Gastrocnemius medialis (tissue), 4 donors: ENCODE data around the gene CAMP. TPM values are rescaled to one million over a fixed set of nuclear protein-coding genes. Genes with fewer than 3 reads are reported as not detected.

Source experiments
- ATAC-seq, 2 donors: fragments of 150-250 bp; one replicate each; pipeline ENCODE4 v1.9.1; 2016
- DNase-seq, 2 donors: peaks; one replicate each; pipeline ENCODE4 v3.0.0-alpha.2; 2019
- H3K27ac ChIP-seq, 4 donors: fragments of 200-600 bp; sonication (generic); 1 replicate in 1 of 4; 2 replicates in 3 of 4; pipeline ENCODE4 v1.5.1; 2016 to 2018; ENCODE audit warnings: mild to moderate bottlenecking in 2 of 4, moderate library complexity in 1 of 4
- H3K27me3 ChIP-seq, 3 donors: fragments of 200-600 bp; sonication (generic) in 2 of 3; 1 replicate in 1 of 3; 2 replicates in 2 of 3; pipeline versions ENCODE4 v1.5.1 to v1.6.0; 2016 to 2019; ENCODE audit warnings: mild to moderate bottlenecking in 1 of 3, moderate library complexity in 1 of 3
- H3K36me3 ChIP-seq, 2 donors: fragments of 200-600 bp; sonication (generic) in 1 of 2; one replicate each; pipeline ENCODE4 v1.5.1; 2017 to 2018
- H3K4me1 ChIP-seq, 2 donors: fragments of 200-600 bp; sonication (generic) in 1 of 2; one replicate each; pipeline ENCODE4 v1.5.1; 2016 to 2017; ENCODE audit warnings: mild to moderate bottlenecking in 2 of 2
- H3K4me3 ChIP-seq, 4 donors: fragments of 200-600 bp; sonication (generic) in 3 of 4; 1 replicate in 1 of 4; 2 replicates in 3 of 4; pipeline ENCODE4 v1.5.1; 2016 to 2019; ENCODE audit warnings: mild to moderate bottlenecking in 2 of 4
- H3K9me3 ChIP-seq, 3 donors: fragments of 200-600 bp; sonication (generic) in 2 of 3; 1 replicate in 1 of 3; 2 replicates in 2 of 3; pipeline ENCODE4 v1.5.1; 2016 to 2019
- CTCF ChIP-seq, 5 experiments: fragments of 450-650 bp in 3 of 5; fragments of 200-600 bp in 2 of 5; sonication (generic) in 2 of 5; IDR thresholded peaks in 4 of 5; conservative IDR thresholded peaks in 1 of 5; 1 replicate in 4 of 5; 2 replicates in 1 of 5; pipeline ENCODE4 v1.5.1; 2016 to 2019; ENCODE audit warnings: antibody characterized with exemption in 5 of 5, mild to moderate bottlenecking in 3 of 5, moderate library complexity in 3 of 5
- POLR2A ChIP-seq, 2 donors: fragments of 450-650 bp; IDR thresholded peaks; one replicate each; pipeline ENCODE4 v1.6.1; 2017; ENCODE audit warnings: antibody characterized with exemption in 2 of 2, mild to moderate bottlenecking in 2 of 2, moderate library complexity in 2 of 2
- in situ Hi-C, 4 donors: fragments of 200-750 bp; cut with MboI; loops; one replicate each; pipeline versions ENCODE4 v1.15.0 to v1.8.0; 2017; ENCODE audit warnings: low sequenced_read_pairs in 4 of 4
- intact Hi-C: fragments of 100-400 bp; cut with DNase I; formaldehyde crosslinking; loops from one replicate; pipeline ENCODE4 v1.15.1; 2023; ENCODE audit warnings: low total_unique reads
- total RNA-seq, 4 donors: library from RNA; depleted of rRNA; stranded (reverse); fragments of >200 nt; gene quantifications; one replicate each; pipeline versions ENCODE4 v1.1.0 to v1.2.3, GENCODE V29; 2016

Gene CAMP
- not detected for total RNA-seq

GRCh38 chr3:48222616-48223513 is at the start of gene CAMP:
CAMP (plus strand) TSS chr3:48223495; CDS start chr3:48223512, 17 bp downstream.
- no peaks in the 10 kb centered on the region for H3K9me3 ChIP-seq
- no peaks in the 10 kb centered on the region for H3K36me3 ChIP-seq
- DNase-seq (peak in 1 of 2 donors; percentile 61), ATAC-seq (peak in 1 of 2 donors; percentile 18)
- TF ChIP-seq CTCF (IDR thresholded peaks at IDR 0.05 in 4 of 5, conservative IDR thresholded peaks at IDR 0.05 in 1 of 5): no peak
- H3K27ac ChIP-seq: no peak within 1 kb of the TSS
- in situ Hi-C loops: no loop called here
- H3K4me3 ChIP-seq: no peak within 1 kb of the TSS
- intact Hi-C loops: no loop called here
- H3K27me3 ChIP-seq: no peaks in the 10 kb centered on the region
- H3K4me1 ChIP-seq: no peaks in the 10 kb centered on the region

- no peak for ATAC-seq
- intact Hi-C loops (no loop called here), in situ Hi-C loops (no loop called here)
- Histone ChIP-seq H3K27me3 (no peaks in the 10 kb centered on the region), H3K4me3 (no peak overlapping the region), H3K36me3 (no peaks in the 10 kb centered on the region), H3K4me1 (no peaks in the 10 kb centered on the region), H3K27ac (no peak overlapping the region), H3K9me3 (no peaks in the 10 kb centered on the region)
- DNase-seq: no peak
- TF ChIP-seq CTCF (IDR thresholded peaks at IDR 0.05 in 4 of 5, conservative IDR thresholded peaks at IDR 0.05 in 1 of 5) (no peak), POLR2A (IDR thresholded peaks at IDR 0.05) (no peak)
Measured at GRCh38 chr3:48178072-48178471, 45.2 kb upstream of the CAMP start.

- in situ Hi-C loops: no loop called here
Measured at GRCh38 chr3:48180021-48180420, 43.3 kb upstream of the CAMP start.

GRCh38 chr3:48180531-48181253 is 42.6 kb upstream of the CAMP start:
- Histone ChIP-seq H3K4me1 (no peaks in the 10 kb centered on the region), H3K4me3 (no peak overlapping the region), H3K27ac (no peak overlapping the region), H3K36me3 (no peaks in the 10 kb centered on the region), H3K9me3 (no peaks in the 10 kb centered on the region), H3K27me3 (no peaks in the 10 kb centered on the region)
- intact Hi-C loops (no loop called here), in situ Hi-C loops (no loop called here)
- DNase-seq (no peak), ATAC-seq (no peak)
- TF ChIP-seq POLR2A (IDR thresholded peaks at IDR 0.05) (no peak), CTCF (IDR thresholded peaks at IDR 0.05 in 4 of 5, conservative IDR thresholded peaks at IDR 0.05 in 1 of 5) (no peak)

More at GRCh38 chr3:48180021-48180420, 43.3 kb upstream of the CAMP start:
- Histone ChIP-seq H3K27me3 (no peaks in the 10 kb centered on the region), H3K36me3 (no peaks in the 10 kb centered on the region), H3K27ac (no peak overlapping the region), H3K4me3 (no peak overlapping the region), H3K9me3 (no peaks in the 10 kb centered on the region), H3K4me1 (no peaks in the 10 kb centered on the region)
- TF ChIP-seq CTCF (IDR thresholded peaks at IDR 0.05 in 4 of 5, conservative IDR thresholded peaks at IDR 0.05 in 1 of 5): no peak
- no peak for TF ChIP-seq POLR2A (IDR thresholded peaks at IDR 0.05)
- ATAC-seq (no peak), DNase-seq (no peak)
- intact Hi-C loops: no loop called here
